GM23248 (cell line): Measurements from ENCODE around the gene SCCPDH. TPM values are rescaled to one million over a fixed set of nuclear protein-coding genes. Genes with fewer than 3 reads are reported as not detected.

Source experiments
- DNase-seq: peaks from one replicate; pipeline ENCODE4 v3.0.0-alpha.2; 2015
- H2AFZ ChIP-seq: fragments of 200-600 bp; sonication (generic); 2 replicates; pipeline ENCODE4 v1.6.1; 2016; ENCODE audit warnings: antibody characterized with exemption
- H3F3A ChIP-seq: fragments of 200-600 bp; sonication (generic); 2 replicates; pipeline ENCODE4 v1.6.1; 2016; ENCODE audit warnings: mild to moderate bottlenecking, antibody characterized with exemption, mixed run types; ENCODE audit not compliant: insufficient read depth
- H3K27ac ChIP-seq: fragments of 200-600 bp; sonication (generic); 2 replicates; pipeline ENCODE4 v1.5.1; 2016; ENCODE audit warnings: mild to moderate bottlenecking
- H3K27me3 ChIP-seq: fragments of 200-600 bp; sonication (generic); replicated peaks from 2 replicates; pipeline ENCODE4 v1.6.1; 2016; ENCODE audit warnings: mild to moderate bottlenecking; ENCODE audit not compliant: insufficient read depth
- H3K36me3 ChIP-seq: fragments of 200-600 bp; sonication (generic); 2 replicates; pipeline ENCODE4 v1.6.1; 2016; ENCODE audit warnings: low read depth, mild to moderate bottlenecking
- H3K4me1 ChIP-seq: fragments of 200-600 bp; sonication (generic); 2 replicates; pipeline ENCODE4 v1.6.1; 2016; ENCODE audit warnings: mild to moderate bottlenecking; ENCODE audit not compliant: insufficient read depth
- H3K4me2 ChIP-seq: fragments of 200-600 bp; sonication (generic); one replicate; pipeline ENCODE4 v1.6.1; 2016; ENCODE audit warnings: mild to moderate bottlenecking; ENCODE audit not compliant: unreplicated experiment
- H3K4me3 ChIP-seq: fragments of 200-600 bp; sonication (generic); 2 replicates; pipeline ENCODE4 v1.5.1; 2016; ENCODE audit warnings: mild to moderate bottlenecking
- H3K79me2 ChIP-seq: fragments of 200-600 bp; sonication (generic); 2 replicates; pipeline ENCODE4 v1.6.1; 2016; ENCODE audit warnings: mild to moderate bottlenecking; ENCODE audit not compliant: insufficient read depth
- H3K9ac ChIP-seq: fragments of 200-600 bp; sonication (generic); 2 replicates; pipeline ENCODE4 v1.6.1; 2016; ENCODE audit warnings: mild to moderate bottlenecking
- H3K9me2 ChIP-seq: fragments of 200-600 bp; sonication (generic); 2 replicates; pipeline ENCODE4 v1.6.1; 2016; ENCODE audit warnings: mixed run types, mild to moderate bottlenecking, moderate library complexity; ENCODE audit not compliant: insufficient read depth
- H3K9me3 ChIP-seq: fragments of 200-600 bp; sonication (generic); one replicate; pipeline ENCODE4 v1.6.1; 2017; ENCODE audit warnings: low read depth
- H4K20me1 ChIP-seq: fragments of 200-600 bp; sonication (generic); 2 replicates; pipeline ENCODE4 v1.6.0; 2016; ENCODE audit not compliant: insufficient read depth
- EZH2 ChIP-seq: fragments of 200-600 bp; sonication (generic); IDR thresholded peaks from 2 replicates; pipeline ENCODE4 v1.6.1; 2018; ENCODE audit warnings: antibody characterized with exemption, mild to moderate bottlenecking; ENCODE audit not compliant: insufficient read depth, poor library complexity, severe bottlenecking
- EZH2phosphoT487 ChIP-seq: fragments of 200-600 bp; sonication (generic); IDR thresholded peaks from 2 replicates; pipeline ENCODE4 v1.6.1; 2018; ENCODE audit warnings: antibody characterized with exemption, moderate library complexity, mild to moderate bottlenecking, low read depth; ENCODE audit not compliant: insufficient read depth
- WGBS, 2 experiments: methylation state at CpG; one replicate each; pipeline ENCODE4 v1.1.6; 2015 to 2017; ENCODE audit warnings: low lambda C conversion rate in 2 of 2, low coverage in 1 of 2; ENCODE audit errors: missing lambda C conversion rate in 2 of 2; 5-methylcytosine and 5-hydroxymethylcytosine counted together
- in situ Hi-C: fragments of 300-500 bp; cut with MboI; formaldehyde crosslinking; loops from 2 replicates; pipeline ENCODE4 v1.15.0; 2020
- polyA plus RNA-seq: library from polyadenylated mRNA; unstranded; fragments of >200 nt; fragmentation: Nextera tagmentation; extraction: Ambion mirVana; gene quantifications from 2 replicates; pipeline ENCODE4 v1.2.1, GENCODE V29; 2016
- total RNA-seq: library from RNA; depleted of rRNA; stranded (reverse); fragments of >200 nt; shearing (Covaris generic); gene quantifications from 2 replicates; pipeline ENCODE4 v1.2.3, GENCODE V29; 2014

SCCPDH gene
- total and polyA plus RNA-seq, 2 experiments from 2014 or later: 36.3 to 37.5 TPM

DNA sequence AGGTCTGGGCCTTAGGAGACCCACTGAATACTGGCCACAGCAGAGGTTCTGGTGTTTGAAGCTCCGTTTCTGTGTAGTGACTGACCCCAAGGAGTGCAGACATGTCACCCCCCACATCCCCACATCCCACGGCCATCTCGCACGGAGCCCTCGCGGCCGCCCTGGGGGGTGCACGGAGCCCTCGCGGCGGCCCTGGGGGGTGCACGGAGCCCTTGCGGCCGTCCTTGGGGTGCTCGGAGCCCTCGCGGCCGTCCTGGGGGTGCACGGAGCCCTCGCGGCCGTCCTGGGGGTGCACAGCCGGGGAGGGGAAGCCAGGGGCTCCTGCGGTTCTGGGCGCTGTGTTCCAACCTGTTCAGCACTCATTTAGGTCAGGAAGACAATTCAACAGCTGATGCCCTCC, 68.4 kb downstream of the SCCPDH start:
- no peak overlapping the region for H3K4me3 ChIP-seq
- no peaks in the 10 kb centered on the region for H3F3A ChIP-seq
- 83 to 88% methylated on average over 18 to 25 of the region's 25 CpGs for WGBS, 2 experiments
- no peaks in the 10 kb centered on the region for H3K79me2 ChIP-seq
- H3K4me2 ChIP-seq: no peak overlapping the region
- H3K36me3 ChIP-seq: no peaks in the 10 kb centered on the region
- H3K9ac ChIP-seq: no peak overlapping the region
- H3K4me1 ChIP-seq: peaks cover 14% of the 10 kb centered on the region
- H4K20me1 ChIP-seq: no peaks in the 10 kb centered on the region
- no peak for TF ChIP-seq EZH2
- no peak for TF ChIP-seq EZH2phosphoT487
- in situ Hi-C loops: no loop called here
- H3K27ac ChIP-seq: no peak overlapping the region
- H3K27me3 ChIP-seq: no peaks in the 10 kb centered on the region
- no peaks in the 10 kb centered on the region for H3K9me3 ChIP-seq
- H2AFZ ChIP-seq: no peak overlapping the region
- no peak for DNase-seq
- no peaks in the 10 kb centered on the region for H3K9me2 ChIP-seq

- Histone ChIP-seq H4K20me1 (no peaks in the 10 kb centered on the region), H3K4me2 (no peak overlapping the region), H2AFZ (no peak overlapping the region), H3K27me3 (no peaks in the 10 kb centered on the region), H3F3A (no peaks in the 10 kb centered on the region), H3K9ac (no peak overlapping the region), H3K27ac (no peak overlapping the region), H3K79me2 (no peaks in the 10 kb centered on the region), H3K9me3 (no peaks in the 10 kb centered on the region), H3K36me3 (no peaks in the 10 kb centered on the region), H3K9me2 (no peaks in the 10 kb centered on the region), H3K4me3 (no peak overlapping the region), H3K4me1 (peaks cover 14% of the 10 kb centered on the region)
- TF ChIP-seq EZH2 (no peak), EZH2phosphoT487 (no peak)
- no peak for DNase-seq
- in situ Hi-C loops: no loop called here
- WGBS, 2 experiments: 4 to 14% methylated on average over 2 to 6 of the region's 6 CpGs
These were observed 69.2 kb downstream of the SCCPDH start for GRCh38 chr1:246793356-246793896.

DNA sequence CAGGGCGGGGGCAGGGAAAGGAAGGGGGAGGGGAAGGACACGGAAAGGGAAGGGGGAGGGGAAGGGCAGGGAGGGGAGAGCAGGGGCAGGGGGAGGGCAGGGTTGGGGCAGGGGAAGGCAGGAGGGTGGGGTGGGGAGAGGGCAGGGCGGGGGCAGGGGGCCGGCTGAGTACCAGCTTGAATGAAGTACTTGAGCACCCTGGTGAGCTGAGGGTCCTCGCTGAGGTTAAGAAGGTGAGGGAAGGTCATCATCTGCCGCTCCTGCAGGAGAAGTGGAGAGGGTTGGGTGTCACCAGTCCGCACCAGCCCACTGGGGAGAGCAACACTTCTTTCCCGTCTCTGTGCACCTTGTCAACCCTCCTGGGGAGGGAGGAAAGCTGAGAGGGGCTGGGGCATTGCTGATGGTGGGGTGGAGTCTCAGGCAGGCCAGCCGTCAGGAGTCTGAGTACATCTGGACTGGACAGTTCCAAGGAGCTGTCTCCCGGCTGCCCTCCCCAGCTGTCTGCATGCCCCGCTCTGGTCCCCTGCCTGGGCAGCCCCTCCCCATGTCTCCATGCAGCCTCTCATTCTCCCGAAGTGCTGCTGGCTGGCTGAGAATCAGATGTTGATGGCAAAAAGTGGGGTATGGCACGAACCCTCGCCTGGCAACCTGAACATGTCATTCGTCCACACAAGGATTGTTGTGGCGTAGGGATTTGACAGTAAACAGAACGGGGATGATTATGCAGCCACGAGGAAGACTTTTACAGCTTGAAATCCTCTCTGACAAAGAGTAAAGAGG, 70.0 kb downstream of the SCCPDH start:
- Histone ChIP-seq H3K4me3 (no peak overlapping the region), H3K9ac (peak overlapping the region; percentile 55), H3F3A (no peaks in the 10 kb centered on the region), H3K4me2 (peak overlapping the region; percentile 43), H3K79me2 (no peaks in the 10 kb centered on the region), H3K27me3 (no peaks in the 10 kb centered on the region), H3K4me1 (peaks cover 14% of the 10 kb centered on the region), H3K36me3 (no peaks in the 10 kb centered on the region), H2AFZ (peak overlapping the region; percentile 70), H3K9me3 (no peaks in the 10 kb centered on the region), H3K27ac (no peak overlapping the region), H3K9me2 (no peaks in the 10 kb centered on the region), H4K20me1 (no peaks in the 10 kb centered on the region)
- no peak for TF ChIP-seq EZH2phosphoT487
- no peak for TF ChIP-seq EZH2
- in situ Hi-C loops: no loop called here
- WGBS, 2 experiments: 20 to 27% methylated on average over 11 to 18 of the region's 18 CpGs
- peak; percentile 43 for DNase-seq

- Histone ChIP-seq H3K9me3 (no peaks in the 10 kb centered on the region), H2AFZ (peak overlapping the region; percentile 70), H3K4me2 (peak overlapping the region; percentile 43), H3K79me2 (no peaks in the 10 kb centered on the region), H3K4me3 (no peak overlapping the region; the same call in 1 of the 2 replicates), H3F3A (no peaks in the 10 kb centered on the region), H3K9me2 (no peaks in the 10 kb centered on the region), H4K20me1 (no peaks in the 10 kb centered on the region), H3K9ac (peak overlapping the region; percentile 55), H3K27ac (no peak overlapping the region), H3K4me1 (peaks cover 14% of the 10 kb centered on the region), H3K27me3 (0 out of 2 replicates have a peak, but pooled peaks cover 7% of the 10 kb centered on the region), H3K36me3 (no peaks in the 10 kb centered on the region)
- in situ Hi-C loops: no loop called here
- TF ChIP-seq EZH2: no peak
- no peak for TF ChIP-seq EZH2phosphoT487
- DNase-seq: peak; percentile 79
- WGBS, 2 experiments: 29 to 35% methylated on average over 25 to 27 of the region's 27 CpGs
These were observed 70.8 kb downstream of the SCCPDH start for GRCh38 chr1:246794828-246795671.
